Measurements from ENCODE around the gene WDR83.

GRCh38 chr19:12675940-12676339 is 9.3 kb downstream of the WDR83 start:
- TF ChIP-seq, protein P1, sequence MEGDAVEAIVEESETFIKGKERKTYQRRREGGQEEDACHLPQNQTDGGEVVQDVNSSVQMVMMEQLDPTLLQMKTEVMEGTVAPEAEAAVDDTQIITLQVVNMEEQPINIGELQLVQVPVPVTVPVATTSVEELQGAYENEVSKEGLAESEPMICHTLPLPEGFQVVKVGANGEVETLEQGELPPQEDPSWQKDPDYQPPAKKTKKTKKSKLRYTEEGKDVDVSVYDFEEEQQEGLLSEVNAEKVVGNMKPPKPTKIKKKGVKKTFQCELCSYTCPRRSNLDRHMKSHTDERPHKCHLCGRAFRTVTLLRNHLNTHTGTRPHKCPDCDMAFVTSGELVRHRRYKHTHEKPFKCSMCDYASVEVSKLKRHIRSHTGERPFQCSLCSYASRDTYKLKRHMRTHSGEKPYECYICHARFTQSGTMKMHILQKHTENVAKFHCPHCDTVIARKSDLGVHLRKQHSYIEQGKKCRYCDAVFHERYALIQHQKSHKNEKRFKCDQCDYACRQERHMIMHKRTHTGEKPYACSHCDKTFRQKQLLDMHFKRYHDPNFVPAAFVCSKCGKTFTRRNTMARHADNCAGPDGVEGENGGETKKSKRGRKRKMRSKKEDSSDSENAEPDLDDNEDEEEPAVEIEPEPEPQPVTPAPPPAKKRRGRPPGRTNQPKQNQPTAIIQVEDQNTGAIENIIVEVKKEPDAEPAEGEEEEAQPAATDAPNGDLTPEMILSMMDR (IDR thresholded peaks at IDR 0.05): no peak
- no peak for TF ChIP-seq POLR2A (IDR thresholded peaks at IDR 0.05)

Data from uterus (tissue), 2 donors.